Measurements from ENCODE around the gene PSMB5. TPM values are rescaled to one million over a fixed set of nuclear protein-coding genes. Genes with fewer than 3 reads are reported as not detected.
A peak's percentile ranks its signal among the peaks of the same experiment; 100 is the strongest.

PSMB5 gene
- total and polyA plus RNA-seq, 2 of the 13 experiments (the other 11 are each of a cell fraction or from before 2014, with no cell fraction given): 705 to 871 TPM

DNA sequence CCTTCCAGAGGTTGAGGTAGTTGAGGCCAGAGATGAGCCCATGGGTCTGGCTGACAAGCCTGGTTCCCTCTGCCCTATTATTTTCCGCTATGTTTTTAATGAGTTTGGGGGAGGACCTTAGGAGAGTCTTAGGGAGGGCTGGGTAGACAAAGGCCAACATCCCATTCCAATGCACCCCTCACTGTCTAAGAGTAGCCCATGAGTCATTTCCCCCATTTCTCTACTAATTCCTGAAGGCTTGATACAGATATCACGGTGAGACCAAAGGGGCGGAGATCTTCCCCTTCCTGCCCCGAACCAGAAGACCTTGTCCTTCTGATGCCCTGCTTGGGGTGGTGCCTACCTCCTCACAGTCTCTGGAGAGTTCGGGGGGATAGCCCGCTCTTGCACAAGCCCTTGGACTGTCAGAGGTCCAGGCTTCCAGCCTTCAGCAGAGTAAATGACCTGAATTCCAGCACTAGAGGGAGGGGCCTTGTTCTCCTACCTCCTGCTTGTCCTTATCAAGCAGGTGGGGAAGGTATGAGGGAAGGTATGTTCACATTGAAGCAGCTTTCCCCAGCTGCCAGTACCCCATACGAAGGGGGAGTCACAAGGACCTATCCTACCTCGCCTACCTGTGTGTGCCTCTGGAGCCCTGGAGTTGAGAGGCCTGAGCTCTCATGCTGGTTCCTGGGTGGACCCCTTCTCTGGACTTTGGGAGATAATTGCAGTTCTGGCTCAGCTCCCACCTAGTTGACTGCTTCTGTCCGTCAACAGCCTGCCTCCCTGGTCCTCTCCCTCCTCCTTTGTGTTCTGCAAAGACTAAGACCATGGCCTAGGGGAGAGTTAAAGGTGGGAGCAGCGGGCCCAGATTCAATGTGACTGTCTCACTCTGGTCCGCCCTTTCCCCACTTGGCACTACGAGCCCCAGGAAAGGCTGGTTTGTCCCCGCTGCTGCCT is 11.0 kb upstream of the PSMB5 start (continued):
- TF ChIP-seq, protein P1, sequence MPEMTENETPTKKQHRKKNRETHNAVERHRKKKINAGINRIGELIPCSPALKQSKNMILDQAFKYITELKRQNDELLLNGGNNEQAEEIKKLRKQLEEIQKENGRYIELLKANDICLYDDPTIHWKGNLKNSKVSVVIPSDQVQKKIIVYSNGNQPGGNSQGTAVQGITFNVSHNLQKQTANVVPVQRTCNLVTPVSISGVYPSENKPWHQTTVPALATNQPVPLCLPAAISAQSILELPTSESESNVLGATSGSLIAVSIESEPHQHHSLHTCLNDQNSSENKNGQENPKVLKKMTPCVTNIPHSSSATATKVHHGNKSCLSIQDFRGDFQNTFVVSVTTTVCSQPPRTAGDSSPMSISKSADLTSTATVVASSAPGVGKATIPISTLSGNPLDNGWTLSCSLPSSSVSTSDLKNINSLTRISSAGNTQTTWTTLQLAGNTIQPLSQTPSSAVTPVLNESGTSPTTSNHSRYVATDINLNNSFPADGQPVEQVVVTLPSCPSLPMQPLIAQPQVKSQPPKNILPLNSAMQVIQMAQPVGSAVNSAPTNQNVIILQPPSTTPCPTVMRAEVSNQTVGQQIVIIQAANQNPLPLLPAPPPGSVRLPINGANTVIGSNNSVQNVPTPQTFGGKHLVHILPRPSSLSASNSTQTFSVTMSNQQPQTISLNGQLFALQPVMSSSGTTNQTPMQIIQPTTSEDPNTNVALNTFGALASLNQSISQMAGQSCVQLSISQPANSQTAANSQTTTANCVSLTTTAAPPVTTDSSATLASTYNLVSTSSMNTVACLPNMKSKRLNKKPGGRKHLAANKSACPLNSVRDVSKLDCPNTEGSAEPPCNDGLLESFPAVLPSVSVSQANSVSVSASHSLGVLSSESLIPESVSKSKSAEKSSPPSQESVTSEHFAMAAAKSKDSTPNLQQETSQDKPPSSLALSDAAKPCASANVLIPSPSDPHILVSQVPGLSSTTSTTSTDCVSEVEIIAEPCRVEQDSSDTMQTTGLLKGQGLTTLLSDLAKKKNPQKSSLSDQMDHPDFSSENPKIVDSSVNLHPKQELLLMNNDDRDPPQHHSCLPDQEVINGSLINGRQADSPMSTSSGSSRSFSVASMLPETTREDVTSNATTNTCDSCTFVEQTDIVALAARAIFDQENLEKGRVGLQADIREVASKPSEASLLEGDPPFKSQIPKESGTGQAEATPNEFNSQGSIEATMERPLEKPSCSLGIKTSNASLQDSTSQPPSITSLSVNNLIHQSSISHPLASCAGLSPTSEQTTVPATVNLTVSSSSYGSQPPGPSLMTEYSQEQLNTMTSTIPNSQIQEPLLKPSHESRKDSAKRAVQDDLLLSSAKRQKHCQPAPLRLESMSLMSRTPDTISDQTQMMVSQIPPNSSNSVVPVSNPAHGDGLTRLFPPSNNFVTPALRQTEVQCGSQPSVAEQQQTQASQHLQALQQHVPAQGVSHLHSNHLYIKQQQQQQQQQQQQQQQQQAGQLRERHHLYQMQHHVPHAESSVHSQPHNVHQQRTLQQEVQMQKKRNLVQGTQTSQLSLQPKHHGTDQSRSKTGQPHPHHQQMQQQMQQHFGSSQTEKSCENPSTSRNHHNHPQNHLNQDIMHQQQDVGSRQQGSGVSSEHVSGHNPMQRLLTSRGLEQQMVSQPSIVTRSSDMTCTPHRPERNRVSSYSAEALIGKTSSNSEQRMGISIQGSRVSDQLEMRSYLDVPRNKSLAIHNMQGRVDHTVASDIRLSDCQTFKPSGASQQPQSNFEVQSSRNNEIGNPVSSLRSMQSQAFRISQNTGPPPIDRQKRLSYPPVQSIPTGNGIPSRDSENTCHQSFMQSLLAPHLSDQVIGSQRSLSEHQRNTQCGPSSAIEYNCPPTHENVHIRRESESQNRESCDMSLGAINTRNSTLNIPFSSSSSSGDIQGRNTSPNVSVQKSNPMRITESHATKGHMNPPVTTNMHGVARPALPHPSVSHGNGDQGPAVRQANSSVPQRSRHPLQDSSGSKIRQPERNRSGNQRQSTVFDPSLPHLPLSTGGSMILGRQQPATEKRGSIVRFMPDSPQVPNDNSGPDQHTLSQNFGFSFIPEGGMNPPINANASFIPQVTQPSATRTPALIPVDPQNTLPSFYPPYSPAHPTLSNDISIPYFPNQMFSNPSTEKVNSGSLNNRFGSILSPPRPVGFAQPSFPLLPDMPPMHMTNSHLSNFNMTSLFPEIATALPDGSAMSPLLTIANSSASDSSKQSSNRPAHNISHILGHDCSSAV (CRISPR knock-in tag; IDR thresholded peaks at IDR 0.05; ENCODE audit: borderline replicate concordance): no peak
- TF ChIP-seq ZNF605 (CRISPR knock-in tag; IDR thresholded peaks at IDR 0.05): peak; percentile 65
- TF ChIP-seq, protein P2, sequence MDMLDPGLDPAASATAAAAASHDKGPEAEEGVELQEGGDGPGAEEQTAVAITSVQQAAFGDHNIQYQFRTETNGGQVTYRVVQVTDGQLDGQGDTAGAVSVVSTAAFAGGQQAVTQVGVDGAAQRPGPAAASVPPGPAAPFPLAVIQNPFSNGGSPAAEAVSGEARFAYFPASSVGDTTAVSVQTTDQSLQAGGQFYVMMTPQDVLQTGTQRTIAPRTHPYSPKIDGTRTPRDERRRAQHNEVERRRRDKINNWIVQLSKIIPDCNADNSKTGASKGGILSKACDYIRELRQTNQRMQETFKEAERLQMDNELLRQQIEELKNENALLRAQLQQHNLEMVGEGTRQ (IDR thresholded peaks at IDR 0.05; ENCODE audit: low read depth, low read length): no peak
- TF ChIP-seq, protein P2 (CRISPR knock-in tag; IDR thresholded peaks at IDR 0.05; ENCODE audit: borderline replicate concordance): no peak
- TF ChIP-seq MBD4 (IDR thresholded peaks at IDR 0.05; ENCODE audit: borderline replicate concordance, low read length): no peak
- TF ChIP-seq, protein P3, sequence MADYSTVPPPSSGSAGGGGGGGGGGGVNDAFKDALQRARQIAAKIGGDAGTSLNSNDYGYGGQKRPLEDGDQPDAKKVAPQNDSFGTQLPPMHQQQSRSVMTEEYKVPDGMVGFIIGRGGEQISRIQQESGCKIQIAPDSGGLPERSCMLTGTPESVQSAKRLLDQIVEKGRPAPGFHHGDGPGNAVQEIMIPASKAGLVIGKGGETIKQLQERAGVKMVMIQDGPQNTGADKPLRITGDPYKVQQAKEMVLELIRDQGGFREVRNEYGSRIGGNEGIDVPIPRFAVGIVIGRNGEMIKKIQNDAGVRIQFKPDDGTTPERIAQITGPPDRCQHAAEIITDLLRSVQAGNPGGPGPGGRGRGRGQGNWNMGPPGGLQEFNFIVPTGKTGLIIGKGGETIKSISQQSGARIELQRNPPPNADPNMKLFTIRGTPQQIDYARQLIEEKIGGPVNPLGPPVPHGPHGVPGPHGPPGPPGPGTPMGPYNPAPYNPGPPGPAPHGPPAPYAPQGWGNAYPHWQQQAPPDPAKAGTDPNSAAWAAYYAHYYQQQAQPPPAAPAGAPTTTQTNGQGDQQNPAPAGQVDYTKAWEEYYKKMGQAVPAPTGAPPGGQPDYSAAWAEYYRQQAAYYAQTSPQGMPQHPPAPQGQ (CRISPR knock-in tag; IDR thresholded peaks at IDR 0.05; ENCODE audit: borderline replicate concordance): 0 out of 2 replicates have a peak, but pooled peaks have one; percentile 40
- TF ChIP-seq, protein P4, sequence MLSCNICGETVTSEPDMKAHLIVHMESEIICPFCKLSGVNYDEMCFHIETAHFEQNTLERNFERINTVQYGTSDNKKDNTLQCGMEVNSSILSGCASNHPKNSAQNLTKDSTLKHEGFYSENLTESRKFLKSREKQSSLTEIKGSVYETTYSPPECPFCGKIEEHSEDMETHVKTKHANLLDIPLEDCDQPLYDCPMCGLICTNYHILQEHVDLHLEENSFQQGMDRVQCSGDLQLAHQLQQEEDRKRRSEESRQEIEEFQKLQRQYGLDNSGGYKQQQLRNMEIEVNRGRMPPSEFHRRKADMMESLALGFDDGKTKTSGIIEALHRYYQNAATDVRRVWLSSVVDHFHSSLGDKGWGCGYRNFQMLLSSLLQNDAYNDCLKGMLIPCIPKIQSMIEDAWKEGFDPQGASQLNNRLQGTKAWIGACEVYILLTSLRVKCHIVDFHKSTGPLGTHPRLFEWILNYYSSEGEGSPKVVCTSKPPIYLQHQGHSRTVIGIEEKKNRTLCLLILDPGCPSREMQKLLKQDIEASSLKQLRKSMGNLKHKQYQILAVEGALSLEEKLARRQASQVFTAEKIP (CRISPR knock-in tag; IDR thresholded peaks at IDR 0.05; ENCODE audit: borderline replicate concordance): 0 out of 2 replicates have a peak, but pooled peaks have one; percentile 53
- no peak for TF ChIP-seq SIN3A (IDR thresholded peaks at IDR 0.05; ENCODE audit: borderline replicate concordance, low read depth, low read length)
- TF ChIP-seq ZNF558 (CRISPR knock-in tag; IDR thresholded peaks at IDR 0.05; ENCODE audit: borderline replicate concordance): no peak
- no peak for TF ChIP-seq ZNF468 (CRISPR knock-in tag; IDR thresholded peaks at IDR 0.05)
- TF ChIP-seq ETV5 (CRISPR knock-in tag; IDR thresholded peaks at IDR 0.05; ENCODE audit: borderline replicate concordance): 0 out of 2 replicates have a peak, but pooled peaks have one; percentile 6
- no peak for TF ChIP-seq KDM3A (CRISPR knock-in tag; IDR thresholded peaks at IDR 0.05; ENCODE audit: low read depth)
- TF ChIP-seq CEBPB (IDR thresholded peaks at IDR 0.05; ENCODE audit: borderline replicate concordance, low read depth, low read length): peak; percentile 25; the same call in 1 of the 2 replicates
